ENCODE measurements around the gene PROK2.

Gene PROK2

DNA sequence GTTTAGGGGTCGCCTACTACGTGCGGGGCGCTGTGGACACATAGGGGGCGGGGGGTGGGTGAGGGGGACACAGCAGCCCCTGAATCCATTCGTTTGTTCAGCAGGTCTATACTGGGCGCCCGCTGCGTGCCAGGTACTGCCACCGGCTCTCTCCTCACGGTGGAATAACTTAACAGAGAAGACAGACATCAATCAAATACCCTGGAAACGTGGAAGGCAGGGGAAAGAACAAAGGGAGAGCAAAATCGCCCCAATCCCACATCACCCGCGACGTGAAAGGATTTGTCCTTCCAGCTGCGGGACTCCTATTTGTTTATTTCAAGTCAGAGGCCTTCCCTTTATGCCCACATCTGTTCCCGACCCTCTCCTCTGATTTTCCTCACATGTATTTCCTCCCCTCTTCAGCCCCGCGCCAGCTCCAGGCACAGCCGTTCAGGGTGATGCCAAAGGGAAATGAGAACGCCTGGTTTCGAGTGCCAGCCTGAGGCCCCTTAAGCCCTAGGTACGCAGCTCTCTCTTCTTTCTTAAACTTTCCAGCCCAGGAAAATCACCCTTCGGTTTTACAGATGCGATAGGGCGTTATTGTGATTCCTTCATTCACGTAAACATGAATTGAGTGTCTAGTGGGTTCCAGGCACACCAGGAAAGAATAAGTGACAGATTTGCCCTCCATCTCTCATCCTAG is 726 bp upstream of the PROK2 start:
- no peak for DNase-seq

DNA sequence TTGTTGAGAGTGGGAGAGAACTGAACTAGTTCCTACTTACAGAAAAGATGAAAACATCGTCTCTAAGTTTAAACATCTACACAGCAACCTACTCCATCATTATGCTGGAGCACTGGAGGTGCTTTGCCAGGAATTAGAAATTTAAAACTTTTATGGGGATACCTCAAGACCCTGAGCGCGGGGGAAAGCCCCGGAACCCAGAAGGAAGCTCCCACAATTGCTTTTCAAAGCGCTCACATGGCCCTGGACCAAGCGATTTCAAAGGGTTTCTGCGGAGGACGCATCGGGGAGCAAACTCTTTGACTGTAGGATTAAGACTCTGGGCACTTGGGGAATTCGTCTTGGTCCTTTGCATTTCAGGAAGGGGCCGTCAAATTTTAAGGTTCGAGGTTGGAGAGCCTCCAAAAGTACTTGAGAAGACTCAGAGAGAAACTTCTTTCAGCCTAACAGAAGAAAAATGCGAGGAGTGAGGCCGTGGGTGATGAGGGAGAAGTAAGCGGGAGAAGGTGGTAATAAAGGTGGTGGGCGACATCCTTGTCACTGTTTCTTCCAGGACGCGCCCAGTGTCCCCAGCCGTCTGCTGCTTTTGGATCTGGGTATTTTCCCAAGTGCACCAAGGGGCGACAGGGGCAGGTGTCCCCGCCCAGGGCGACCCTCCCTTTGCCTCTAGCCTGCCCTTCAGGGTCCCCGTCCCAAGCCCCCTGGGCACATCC is 591 bp downstream of the PROK2 start:
- DNase-seq: no peak

DNA sequence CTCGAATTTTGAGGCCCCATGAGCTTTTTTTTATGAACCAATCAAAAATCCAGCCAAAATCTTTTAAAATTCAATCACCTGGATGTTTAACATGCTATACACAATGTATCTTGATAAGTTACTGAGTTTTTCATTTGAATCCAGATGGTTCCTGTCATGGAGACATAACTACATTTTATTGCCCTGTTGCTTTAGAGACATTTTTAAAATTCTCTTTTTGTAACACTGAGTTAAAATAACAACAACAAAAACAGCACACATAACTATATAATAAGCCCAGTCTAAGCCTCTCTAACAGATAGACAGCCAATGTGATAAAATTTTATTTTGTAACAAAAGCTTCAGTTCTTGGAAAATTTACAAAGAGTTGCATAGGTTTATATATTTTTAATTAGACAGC is 1.8 kb downstream of the PROK2 start:
- DNase-seq: no peak

DNA sequence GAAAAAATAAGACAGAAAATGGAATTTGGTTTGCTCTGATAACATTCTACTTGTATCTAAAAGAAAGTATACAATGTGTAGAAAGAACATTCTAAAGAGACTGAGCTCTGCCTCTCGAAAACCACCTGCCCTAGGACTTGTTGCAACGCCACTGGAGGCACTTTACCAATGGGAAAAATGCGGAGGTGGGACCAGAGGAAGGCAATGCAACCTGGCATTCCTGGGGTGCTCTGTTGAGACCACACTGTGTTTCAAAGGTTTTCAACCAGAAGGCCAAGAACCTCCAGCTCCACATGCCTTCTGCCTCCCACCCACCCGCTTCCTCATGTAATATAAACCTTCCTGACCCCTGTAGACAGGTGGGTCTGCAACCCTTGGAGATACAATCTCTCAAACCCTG is 4.5 kb downstream of the PROK2 start:
- no peak for DNase-seq

DNA sequence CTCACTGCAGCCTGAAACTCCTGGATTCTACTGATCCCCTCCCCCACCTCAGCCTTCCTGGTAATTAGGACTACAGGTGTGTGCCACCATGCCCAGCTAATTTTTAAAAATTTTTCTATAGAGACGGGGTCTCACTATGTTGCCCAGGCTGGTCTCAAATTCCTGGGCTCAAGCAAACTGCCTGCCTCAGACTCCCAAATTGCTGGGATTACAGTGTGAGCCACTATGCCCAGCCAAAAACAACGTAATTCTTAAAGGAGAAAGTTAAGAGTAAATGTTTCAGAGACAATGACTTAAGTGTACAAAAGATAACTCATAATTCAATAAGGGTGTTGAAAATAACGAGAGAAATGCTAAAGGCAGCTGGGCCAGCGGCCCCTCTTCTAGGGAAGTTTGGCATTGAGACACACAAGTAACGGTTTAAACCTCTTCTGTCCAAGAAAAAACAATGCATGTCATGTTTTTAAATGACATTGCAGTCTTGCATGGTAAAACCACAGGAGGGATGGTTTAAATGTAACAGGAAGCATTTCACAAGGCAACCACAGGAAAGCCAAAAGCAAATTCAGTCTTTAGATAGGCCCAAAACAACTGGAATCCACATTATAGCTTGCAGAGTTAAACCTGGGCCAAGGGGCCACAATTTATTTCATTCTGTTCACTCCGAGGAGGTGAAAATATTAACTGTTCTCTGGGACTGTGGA is 5.1 kb downstream of the PROK2 start:
- peak; percentile 64 for DNase-seq

DNA sequence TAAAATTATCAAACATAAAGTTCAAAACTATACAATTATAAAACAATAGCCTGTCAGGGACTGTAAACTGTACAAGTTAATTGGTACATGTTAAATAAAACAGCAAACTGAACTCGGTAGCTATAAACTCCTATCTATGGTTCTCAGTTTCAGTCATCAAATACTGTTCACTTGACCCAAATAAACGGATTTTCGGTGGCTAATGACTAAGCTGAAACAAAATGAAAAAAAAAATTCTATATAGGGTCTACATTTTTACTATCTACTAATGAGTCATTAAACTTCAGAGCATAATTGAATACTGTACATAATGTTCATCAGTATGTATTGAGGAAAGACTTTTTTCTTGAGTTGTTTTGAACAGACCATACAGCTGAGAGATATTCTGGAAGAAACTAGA is 6.6 kb downstream of the PROK2 start:
- no peak for DNase-seq

DNA sequence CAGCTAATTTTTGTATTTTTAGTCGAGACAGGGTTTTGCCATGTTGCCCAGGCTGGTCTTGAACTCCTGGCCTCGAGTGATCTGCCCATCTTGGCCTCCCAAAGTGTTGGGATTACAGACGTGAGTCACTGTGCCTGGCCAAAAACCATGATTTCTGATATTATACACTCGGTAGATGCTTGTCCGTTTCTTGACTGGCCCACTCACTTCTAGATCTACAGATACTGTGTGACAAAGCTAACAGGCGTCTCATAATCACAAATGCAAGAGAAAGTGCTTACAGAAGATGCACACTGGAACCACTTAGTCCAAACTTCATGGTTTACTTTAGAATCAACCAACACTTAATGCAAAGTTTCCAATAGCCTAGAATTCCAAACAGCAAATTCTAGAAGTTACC is 8.4 kb downstream of the PROK2 start:
- DNase-seq: no peak

DNA sequence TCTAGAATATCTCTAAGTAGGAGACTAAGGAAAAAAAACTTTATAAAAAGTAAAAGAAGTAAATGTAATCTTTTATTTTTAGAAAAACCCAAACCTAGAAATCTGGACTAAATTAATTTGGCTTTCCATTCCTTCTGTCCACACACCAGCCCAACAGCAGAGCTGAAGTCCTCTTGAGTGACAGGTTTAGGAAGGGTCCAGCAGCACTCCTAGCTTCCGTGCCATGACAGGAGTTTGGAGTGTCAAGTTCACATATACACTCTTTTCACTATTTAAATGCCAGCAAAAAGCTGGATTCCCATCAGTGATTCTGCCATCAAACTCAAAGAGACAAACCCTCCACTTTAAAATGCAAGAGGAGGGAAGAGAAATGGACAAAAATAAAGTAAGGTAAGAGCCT is 13.1 kb downstream of the PROK2 start:
- no peak for DNase-seq

DNA sequence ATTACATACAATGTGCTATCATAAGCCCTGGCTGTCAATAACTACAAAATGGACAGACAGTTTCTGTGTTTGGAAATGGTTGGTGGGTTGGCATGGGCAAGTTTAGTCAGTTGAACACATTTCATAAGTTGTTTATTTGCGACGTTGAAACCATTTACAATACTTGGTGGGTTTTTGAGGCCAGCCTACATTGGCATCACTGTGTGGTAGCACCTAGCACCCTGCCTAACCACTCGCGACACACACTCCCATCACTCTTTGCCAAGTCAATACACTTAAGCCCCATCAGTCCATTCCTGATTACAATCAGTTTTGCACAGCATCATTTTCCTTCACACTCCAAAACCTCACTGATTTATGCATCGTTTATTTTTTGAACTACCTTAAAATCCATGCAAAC is 13.8 kb downstream of the PROK2 start:
- no peak for DNase-seq

DNA sequence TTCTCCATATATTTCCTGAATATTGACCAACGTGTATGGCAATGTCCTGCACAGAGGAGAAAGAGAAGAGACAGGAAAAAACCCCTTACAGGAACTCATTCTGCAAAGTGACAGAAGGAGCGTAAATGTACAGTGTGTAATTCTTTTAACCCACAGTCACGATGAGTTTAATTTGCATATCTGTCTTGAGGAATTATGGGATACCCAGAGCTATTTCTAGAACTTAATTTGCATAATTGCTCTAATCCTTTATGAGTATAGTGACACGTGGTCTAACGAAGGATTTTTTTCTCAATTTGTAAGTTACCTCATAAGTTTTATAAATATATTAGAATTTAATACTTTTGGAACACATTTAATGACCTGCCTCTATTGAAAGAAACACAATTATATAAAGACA is 21.5 kb downstream of the PROK2 start:
- DNase-seq: no peak

DNA sequence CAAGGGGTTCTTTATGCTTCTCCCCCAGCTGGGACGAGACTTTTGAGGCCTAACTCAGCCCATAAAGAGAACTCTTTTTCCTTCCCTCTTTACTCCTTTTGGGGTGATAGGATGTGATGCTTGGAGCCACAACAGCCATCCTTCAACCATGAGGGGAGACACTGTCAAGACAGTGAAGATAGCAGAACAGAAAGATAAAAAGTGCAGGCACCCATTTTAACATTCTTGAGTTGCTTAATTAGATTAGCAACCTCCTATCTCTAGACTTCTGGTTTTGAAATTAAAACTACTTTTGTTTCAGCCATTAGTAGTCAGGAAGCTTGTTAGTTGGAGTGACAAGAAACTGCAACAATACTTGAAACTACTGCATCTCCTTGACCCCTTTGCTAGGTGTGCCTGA is 24.8 kb downstream of the PROK2 start:
- DNase-seq: no peak

DNA sequence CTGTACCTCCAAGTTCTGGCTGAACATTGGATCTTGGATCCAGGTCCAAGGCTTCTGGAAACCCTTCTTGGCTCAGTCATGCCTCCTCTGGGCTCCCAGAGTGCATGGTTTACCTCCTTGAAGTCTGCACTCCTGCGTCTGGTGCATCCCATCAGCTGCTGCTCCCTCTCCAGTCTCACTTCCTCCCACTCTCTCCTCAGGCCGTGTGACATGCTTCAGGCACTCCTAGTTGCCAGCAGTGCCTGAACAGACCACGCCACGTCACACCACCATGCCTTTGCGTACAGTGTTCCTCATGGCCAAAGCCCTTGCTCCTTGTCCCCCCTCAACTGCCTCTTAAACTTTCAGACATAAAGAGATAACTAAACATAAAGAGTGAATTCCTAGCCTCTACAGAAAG is 25.5 kb downstream of the PROK2 start:
- DNase-seq: no peak

DNA sequence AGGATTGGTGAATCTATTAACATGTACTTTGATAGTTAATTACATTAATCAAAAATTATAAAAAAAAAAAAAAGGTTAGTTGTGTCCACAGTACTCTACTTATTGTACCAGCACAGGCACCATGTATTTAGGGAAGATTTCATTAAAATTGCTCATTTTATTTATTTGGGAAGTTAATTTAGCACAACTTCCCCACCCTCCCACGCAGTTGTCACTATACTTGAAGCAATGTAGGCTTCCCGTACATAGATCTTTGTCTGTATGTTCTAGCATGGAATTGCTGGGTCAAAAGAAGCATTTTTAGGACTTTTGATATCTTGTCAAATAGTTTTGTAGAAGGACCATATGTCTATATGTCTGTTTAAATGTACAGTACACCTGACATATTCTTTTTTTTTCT is 26.9 kb downstream of the PROK2 start:
- no peak for DNase-seq

DNA sequence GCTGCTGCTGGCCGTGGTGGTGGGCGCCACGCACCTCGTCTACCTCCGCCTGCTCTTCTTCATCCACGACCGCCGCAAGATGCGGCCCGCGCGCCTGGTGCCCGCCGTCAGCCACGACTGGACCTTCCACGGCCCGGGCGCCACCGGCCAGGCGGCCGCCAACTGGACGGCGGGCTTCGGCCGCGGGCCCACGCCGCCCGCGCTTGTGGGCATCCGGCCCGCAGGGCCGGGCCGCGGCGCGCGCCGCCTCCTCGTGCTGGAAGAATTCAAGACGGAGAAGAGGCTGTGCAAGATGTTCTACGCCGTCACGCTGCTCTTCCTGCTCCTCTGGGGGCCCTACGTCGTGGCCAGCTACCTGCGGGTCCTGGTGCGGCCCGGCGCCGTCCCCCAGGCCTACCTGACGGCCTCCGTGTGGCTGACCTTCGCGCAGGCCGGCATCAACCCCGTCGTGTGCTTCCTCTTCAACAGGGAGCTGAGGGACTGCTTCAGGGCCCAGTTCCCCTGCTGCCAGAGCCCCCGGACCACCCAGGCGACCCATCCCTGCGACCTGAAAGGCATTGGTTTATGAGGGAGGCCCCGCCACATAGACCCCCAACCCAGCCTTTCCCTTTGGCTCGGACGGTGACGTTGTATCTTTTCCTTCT is 30.2 kb downstream of the PROK2 start:
- no peak for DNase-seq

DNA sequence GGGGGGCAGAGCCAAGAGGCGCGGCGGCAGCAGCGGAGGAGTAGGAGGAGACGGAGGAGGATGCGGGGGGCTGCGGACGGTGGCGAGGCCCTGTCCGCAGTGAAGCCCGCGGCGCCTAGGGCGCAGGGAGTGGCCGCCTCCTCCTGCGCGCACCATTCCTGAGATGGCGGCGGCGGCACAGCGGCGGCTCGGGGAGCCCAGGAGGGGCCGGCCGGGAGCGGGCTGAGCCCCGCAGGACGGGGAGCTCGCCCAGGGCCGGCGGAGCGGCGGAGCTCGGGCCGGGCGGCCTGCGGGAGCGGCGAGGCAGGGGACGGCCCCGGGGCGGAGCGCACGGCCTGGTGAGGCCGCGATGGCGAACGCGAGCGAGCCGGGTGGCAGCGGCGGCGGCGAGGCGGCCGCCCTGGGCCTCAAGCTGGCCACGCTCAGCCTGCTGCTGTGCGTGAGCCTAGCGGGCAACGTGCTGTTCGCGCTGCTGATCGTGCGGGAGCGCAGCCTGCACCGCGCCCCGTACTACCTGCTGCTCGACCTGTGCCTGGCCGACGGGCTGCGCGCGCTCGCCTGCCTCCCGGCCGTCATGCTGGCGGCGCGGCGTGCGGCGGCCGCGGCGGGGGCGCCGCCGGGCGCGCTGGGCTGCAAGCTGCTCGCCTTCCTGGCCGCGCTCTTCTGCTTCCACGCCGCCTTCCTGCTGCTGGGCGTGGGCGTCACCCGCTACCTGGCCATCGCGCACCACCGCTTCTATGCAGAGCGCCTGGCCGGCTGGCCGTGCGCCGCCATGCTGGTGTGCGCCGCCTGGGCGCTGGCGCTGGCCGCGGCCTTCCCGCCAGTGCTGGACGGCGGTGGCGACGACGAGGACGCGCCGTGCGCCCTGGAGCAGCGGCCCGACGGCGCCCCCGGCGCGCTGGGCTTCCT is 31.0 kb downstream of the PROK2 start, which contains the start of gene GPR27:
TSS of gene GPR27 (plus strand) at position 155 of the 909 bp plus-strand sequence. CDS start at position 350, 195 bp downstream.
- no peak for DNase-seq

DNA sequence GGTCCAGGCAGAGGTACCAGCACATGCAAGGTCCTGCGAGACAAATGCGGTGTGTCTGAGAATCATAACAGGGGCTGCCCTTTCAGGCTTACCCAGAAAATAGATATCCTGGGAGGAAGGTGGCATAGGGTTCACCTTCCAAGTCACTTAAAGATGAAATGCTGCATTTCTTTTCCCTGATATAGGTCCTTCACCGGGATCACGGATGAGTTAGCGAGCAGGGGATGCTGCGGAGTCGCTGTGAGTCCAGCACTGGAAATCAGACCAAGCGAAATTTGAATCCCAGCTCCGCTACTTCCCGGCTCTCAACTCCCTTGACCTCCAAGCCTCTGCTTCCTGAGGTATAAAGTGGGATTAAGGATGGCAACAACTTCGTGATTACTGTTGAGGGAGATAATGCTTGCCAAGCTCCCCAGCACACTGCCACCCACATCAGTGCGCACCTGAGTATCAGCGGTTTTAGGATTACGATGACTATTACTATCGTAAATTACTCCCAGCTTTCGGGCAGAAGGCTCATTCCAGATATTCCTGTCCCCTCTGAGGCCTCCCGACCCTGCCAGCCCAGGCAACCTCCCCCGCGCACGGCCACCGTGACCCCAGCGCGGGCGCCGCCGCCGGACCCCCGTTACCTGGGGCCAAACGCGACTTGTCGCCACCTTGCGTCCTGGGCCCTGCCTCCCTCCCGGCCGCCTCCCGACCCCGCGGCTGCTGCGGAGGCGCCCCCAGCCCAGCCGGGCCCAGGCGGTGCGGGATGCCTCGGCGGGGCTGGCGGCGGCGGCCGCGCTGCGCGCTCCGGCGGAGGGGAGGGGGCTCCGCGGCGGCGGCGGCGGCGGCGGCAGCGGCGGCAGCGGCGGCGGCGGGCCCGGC is 31.9 kb downstream of the PROK2 start:
- DNase-seq: no peak

DNA sequence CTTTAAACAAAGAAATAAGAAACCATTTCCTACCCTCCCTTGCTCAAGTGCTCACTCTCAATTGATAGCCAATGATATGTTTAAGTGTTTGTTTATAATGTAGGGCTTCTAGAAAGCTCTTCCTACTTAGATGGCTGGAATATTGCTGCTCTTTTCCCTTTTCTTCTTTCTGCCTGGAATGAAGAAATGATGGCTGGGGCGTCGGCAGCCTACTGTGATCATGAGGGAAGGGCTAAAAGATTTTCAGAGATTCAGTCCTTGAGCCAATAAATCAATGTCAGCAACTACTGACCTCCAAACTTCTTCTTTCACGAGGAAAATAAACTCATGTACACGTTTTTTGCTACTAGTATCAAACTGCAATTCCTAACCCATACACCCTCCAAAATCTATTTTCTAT is 33.3 kb downstream of the PROK2 start:
- DNase-seq: no peak

DNA sequence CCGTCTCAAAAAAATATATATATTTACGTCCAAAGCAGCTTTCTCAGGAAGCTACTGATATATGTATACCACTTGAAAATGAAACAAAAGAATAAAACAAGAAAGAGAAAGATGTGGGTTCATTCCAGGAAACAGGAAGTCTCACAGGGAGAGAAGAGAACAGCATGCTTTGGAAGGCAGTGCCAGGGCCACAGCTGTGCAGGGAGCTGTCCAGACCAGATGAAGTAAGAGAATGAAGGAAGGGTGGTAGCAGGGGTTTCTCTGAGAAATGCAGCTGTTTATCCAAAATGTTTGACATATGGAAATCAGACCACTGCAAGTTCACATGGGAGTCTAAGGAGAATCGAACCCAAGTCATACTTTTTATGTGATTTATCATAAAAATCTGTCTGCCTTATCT is 40.2 kb downstream of the PROK2 start:
- DNase-seq: no peak

DNA sequence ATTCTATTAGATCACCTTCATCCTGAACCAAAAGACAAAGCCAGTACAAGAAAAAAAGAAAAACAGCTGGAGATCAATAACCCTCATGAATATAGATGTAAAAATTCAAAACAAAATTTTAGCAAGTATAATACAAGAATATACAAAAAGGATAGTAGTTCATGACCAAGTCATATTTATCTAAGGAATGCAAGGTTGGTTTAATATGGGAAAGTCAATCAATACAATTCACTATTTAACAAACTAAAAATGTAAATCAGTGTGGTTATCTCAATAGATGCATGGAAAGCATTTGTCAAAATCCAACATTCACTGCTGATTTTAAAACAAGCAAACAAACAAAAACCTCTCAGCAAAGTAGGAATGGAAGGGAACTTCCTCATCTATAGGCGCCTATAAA is 42.3 kb downstream of the PROK2 start:
- no peak for DNase-seq

DNA sequence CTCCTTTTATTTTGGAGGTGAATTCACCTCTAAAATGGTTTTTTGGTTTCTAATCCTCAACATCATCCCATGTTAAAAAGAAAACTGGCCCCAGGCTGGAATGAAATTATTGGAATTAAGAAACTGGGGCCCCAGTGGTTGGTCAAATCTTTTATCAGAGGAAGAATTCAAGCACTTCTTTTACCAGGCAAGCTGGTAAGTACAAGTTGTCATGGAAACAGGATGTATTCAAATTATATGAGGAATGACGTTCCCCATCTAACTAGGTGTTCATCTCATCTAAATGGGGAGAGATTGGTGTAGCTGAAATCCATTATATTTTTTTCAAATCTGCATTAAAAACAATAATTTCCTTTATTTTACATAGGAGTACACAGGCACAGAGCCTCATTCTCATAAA is 50.1 kb downstream of the PROK2 start:
- no peak for DNase-seq

DNA sequence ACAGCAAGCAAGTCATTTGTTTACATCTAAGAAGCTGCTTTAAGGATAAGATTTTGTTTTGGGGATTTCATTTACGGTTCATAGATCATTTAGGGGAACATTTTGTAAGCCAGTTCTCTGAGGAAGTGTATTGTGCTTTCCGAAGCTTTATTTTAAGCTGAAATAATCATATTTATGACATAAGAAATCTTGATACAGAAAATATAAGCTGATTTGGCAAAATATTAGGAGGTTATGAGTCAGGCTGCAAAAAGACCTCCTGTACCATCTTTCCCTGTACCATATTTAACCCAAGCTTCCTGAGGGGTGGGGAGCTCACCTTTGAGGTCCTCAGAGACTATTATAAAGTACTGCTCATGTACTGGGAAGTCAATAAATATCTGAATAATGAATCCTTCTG is 51.6 kb downstream of the PROK2 start:
- no peak for DNase-seq

DNA sequence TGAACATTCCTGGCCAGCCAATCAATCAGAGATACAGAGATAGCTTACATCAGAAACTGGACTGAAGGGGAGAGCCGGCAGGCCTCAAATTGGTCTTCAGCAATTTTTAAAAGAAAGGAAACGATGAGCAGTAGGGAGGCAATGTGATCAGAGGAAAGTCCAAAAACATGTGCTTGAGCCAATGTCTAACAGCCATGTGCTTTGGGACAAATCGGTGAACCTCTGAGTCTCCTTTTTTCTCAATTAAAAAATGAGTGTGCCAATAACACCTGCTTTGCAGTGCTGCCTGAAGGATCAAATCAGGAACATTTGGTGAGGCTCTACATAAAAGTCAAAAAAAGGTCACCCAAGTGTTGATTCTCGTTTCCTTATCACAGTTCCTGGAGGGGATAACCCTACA is 52.3 kb downstream of the PROK2 start:
- DNase-seq: no peak
